CD4-positive, alpha-beta T cell (primary cell): ENCODE results near the gene ZSCAN5C. TPM values are rescaled to one million over a fixed set of nuclear protein-coding genes. Genes with fewer than 3 reads are reported as not detected.
A peak's percentile ranks its signal among the peaks of the same experiment; 100 is the strongest.

Experiments
- ATAC-seq: fragments of 200-7000 bp; cut with Tn5 transposase; one replicate; pipeline ENCODE4 v1.10.0; 2022; ENCODE audit warnings: mild to moderate bottlenecking; ENCODE audit not compliant: poor library complexity
- CTCF ChIA-PET: fragments of 350-600 bp; sonication (Branson Sonifier 250); formaldehyde crosslinking; loops from one replicate; lab custom pipeline; 2021; ENCODE audit warnings: antibody characterized with exemption, inconsistent platforms; lab: Charles Lee
- POLR2A ChIA-PET: fragments of 350-600 bp; sonication (Branson Sonifier 250); formaldehyde crosslinking; loops from one replicate; lab custom pipeline; 2021; ENCODE audit warnings: antibody characterized with exemption, inconsistent platforms; lab: Charles Lee
- DNase-seq, 14 experiments: peaks; one replicate each; pipeline ENCODE4 v3.0.0-alpha.2; 2013 to 2020; ENCODE audit warnings: mixed read lengths in 2 of 14
- H3K27ac ChIP-seq, 2 donors: one replicate each; pipeline versions ENCODE4 v1.5.1 to v1.7.0; 2013; ENCODE audit warnings: low read length in 2 of 2, low read depth in 1 of 2, mild to moderate bottlenecking in 1 of 2
- H3K27me3 ChIP-seq, 2 experiments: 1 replicate in 1 of 2; 2 replicates in 1 of 2; pipeline versions ENCODE4 v1.6.1 to v1.7.0; 2013; ENCODE audit warnings: low read length in 2 of 2, control low read depth in 1 of 2, mild to moderate bottlenecking in 1 of 2, moderate library complexity in 1 of 2; ENCODE audit not compliant: insufficient read depth in 2 of 2, control insufficient read depth in 1 of 2
- H3K36me3 ChIP-seq: one replicate; pipeline ENCODE4 v1.6.1; 2013; ENCODE audit warnings: low read length, control low read depth; ENCODE audit not compliant: insufficient read depth
- H3K4me1 ChIP-seq: one replicate; pipeline ENCODE4 v1.6.1; 2013; ENCODE audit warnings: low read length, control low read depth; ENCODE audit not compliant: insufficient read depth
- H3K4me3 ChIP-seq: one replicate; pipeline ENCODE4 v1.5.1; 2013; ENCODE audit warnings: mild to moderate bottlenecking, low read length, moderate library complexity
- H3K9me3 ChIP-seq, 2 experiments: 1 replicate in 1 of 2; 2 replicates in 1 of 2; pipeline versions ENCODE4 v1.6.1 to v1.7.0; 2013; ENCODE audit warnings: low read length in 2 of 2, mild to moderate bottlenecking in 2 of 2, control low read depth in 1 of 2, moderate library complexity in 1 of 2; ENCODE audit not compliant: control insufficient read depth in 1 of 2, insufficient read depth in 1 of 2
- H3K27ac Mint-ChIP-seq: one replicate; pipeline ENCODE4 v1.8.0; 2020; ENCODE audit warnings: mixed read lengths
- H3K27me3 Mint-ChIP-seq: one replicate; pipeline ENCODE4 v1.8.0; 2021; ENCODE audit warnings: mixed read lengths
- H3K36me3 Mint-ChIP-seq: one replicate; pipeline ENCODE4 v1.8.0; 2021; ENCODE audit warnings: low read depth, mixed read lengths
- H3K4me1 Mint-ChIP-seq: one replicate; pipeline ENCODE4 v1.8.0; 2021; ENCODE audit warnings: low read depth, mixed read lengths
- H3K4me3 Mint-ChIP-seq: one replicate; pipeline ENCODE4 v1.8.0; 2020; ENCODE audit warnings: mild to moderate bottlenecking, mixed read lengths
- H3K9me3 Mint-ChIP-seq: one replicate; pipeline ENCODE4 v1.8.0; 2020; ENCODE audit warnings: mixed read lengths
- CTCF ChIP-seq: fragments of 200-600 bp; IDR thresholded peaks from one replicate; pipeline ENCODE4 v1.8.0; 2022; ENCODE audit warnings: antibody characterized with exemption, mild to moderate bottlenecking
- intact Hi-C, 2 experiments: fragments of 100-400 bp; cut with DNase I in 1 of 2; cut with micrococcal nuclease in 1 of 2; formaldehyde crosslinking; loops; one replicate each; pipeline versions ENCODE4 v1.15.1 to v1.9.0; 2023 to 2025; cut with DNase I, micrococcal nuclease
- polyA plus RNA-seq, 2 donors: library from polyadenylated mRNA; unstranded; fragments of 120-200 nt; gene quantifications; one replicate each; pipeline ENCODE4 v1.2.1, GENCODE V29; 2013
- total RNA-seq, 174 experiments: library from RNA in 2 of 174; stranded (reverse) in 2 of 174; gene quantifications; one replicate each; pipeline ENCODE4 v1.2.3 and lab custom pipeline; 2021 to 2026

The ZSCAN5C gene
- total RNA-seq (not detected), total RNA-seq (lab: John Stamatoyannopoulos, UW) (0 to 0.08 (median 0) reads per million in 172 experiments)
- not detected for polyA plus RNA-seq (2013, experiment 1 of 2)
- polyA plus RNA-seq (2013, experiment 2 of 2) = not detected

GRCh38 chr19:56201973-56202372 is at the start of gene ZSCAN5C:
Gene ZSCAN5C (plus strand): TSS chr19:56202273. CDS start chr19:56205914, 3,641 bp downstream.
- H3K36me3 ChIP-seq = no peaks in the 10 kb centered on the region
- H3K27me3 ChIP-seq = no peaks in the 10 kb centered on the region
- Mint-ChIP-seq H3K27me3 (no peaks in the 10 kb centered on the region), H3K4me3 (no peak within 1 kb of the TSS), H3K27ac (no peak within 1 kb of the TSS), H3K9me3 (no peaks in the 10 kb centered on the region), H3K36me3 (no peaks in the 10 kb centered on the region), H3K4me1 (no peaks in the 10 kb centered on the region)
- TF ChIP-seq CTCF = no peak
- ChIA-PET CTCF (no interaction called here), POLR2A (no interaction called here)
- DNase-seq (no peak), ATAC-seq (no peak)
- no peaks in the 10 kb centered on the region for H3K9me3 ChIP-seq
- intact Hi-C loops = no loop called here
- no peak within 1 kb of the TSS for H3K27ac ChIP-seq
- no peak within 1 kb of the TSS for H3K4me3 ChIP-seq
- no peaks in the 10 kb centered on the region for H3K4me1 ChIP-seq

- intact Hi-C loops = no loop called here
- peaks cover 70% of the 10 kb centered on the region for H3K36me3 Mint-ChIP-seq
- DNase-seq (no peak), ATAC-seq (no peak)
- H3K27ac Mint-ChIP-seq = no peak overlapping the region
- Histone ChIP-seq H3K27me3 (no peaks in the 10 kb centered on the region), H3K27ac (no peak overlapping the region), H3K9me3 (no peaks in the 10 kb centered on the region), H3K36me3 (peaks cover 35% of the 10 kb centered on the region), H3K4me1 (no peaks in the 10 kb centered on the region), H3K4me3 (no peak overlapping the region)
- POLR2A ChIA-PET = interaction anchor here (1.2 kb wide), 1 partner anchor 41 kb away, joined by 3 read pairs; no protein-coding TSS in a partner anchor
- H3K4me1 Mint-ChIP-seq = peaks cover 29% of the 10 kb centered on the region
- no peaks in the 10 kb centered on the region for H3K9me3 Mint-ChIP-seq
- H3K27me3 Mint-ChIP-seq = no peaks in the 10 kb centered on the region
- TF ChIP-seq CTCF = no peak
- CTCF ChIA-PET = no interaction called here
- no peak overlapping the region for H3K4me3 Mint-ChIP-seq
Measured at GRCh38 chr19:56152644-56153043, 49.4 kb upstream of the ZSCAN5C start.

GRCh38 chr19:56153507-56153906 is 48.6 kb upstream of the ZSCAN5C start:
- peaks cover 70% of the 10 kb centered on the region for H3K36me3 Mint-ChIP-seq
- Histone ChIP-seq H3K4me3 (no peak overlapping the region), H3K36me3 (peaks cover 28% of the 10 kb centered on the region), H3K27me3 (no peaks in the 10 kb centered on the region), H3K4me1 (no peaks in the 10 kb centered on the region), H3K9me3 (no peaks in the 10 kb centered on the region), H3K27ac (no peak overlapping the region)
- H3K27ac Mint-ChIP-seq = peak overlapping the region; percentile 36
- H3K27me3 Mint-ChIP-seq = no peaks in the 10 kb centered on the region
- intact Hi-C loops = no loop called here
- TF ChIP-seq CTCF = no peak
- H3K4me1 Mint-ChIP-seq = peaks cover 29% of the 10 kb centered on the region
- no peak overlapping the region for H3K4me3 Mint-ChIP-seq
- no peaks in the 10 kb centered on the region for H3K9me3 Mint-ChIP-seq
- POLR2A ChIA-PET = interaction anchor here (1.2 kb wide), 1 partner anchor 42 kb away, joined by 3 read pairs; no protein-coding TSS in a partner anchor
- CTCF ChIA-PET = no interaction called here
- ATAC-seq = no peak
- DNase-seq = no peak
